Hepatocyte (in vitro differentiated cells): ENCODE results near the gene SLC9A4. TPM values are rescaled to one million over a fixed set of nuclear protein-coding genes. Genes with fewer than 3 reads are reported as not detected.

ENCODE experiments used
- DNase-seq: peaks from one replicate; pipeline ENCODE4 v3.0.0-alpha.2; 2016; ENCODE audit warnings: low spot score
- H2AFZ ChIP-seq: fragments of 200-600 bp; sonication (generic); 2 replicates; pipeline ENCODE4 v1.6.0; 2016; ENCODE audit warnings: antibody characterized with exemption, mild to moderate bottlenecking
- H3K27ac ChIP-seq: fragments of 200-600 bp; sonication (generic); 2 replicates; pipeline ENCODE4 v1.5.1; 2016; ENCODE audit warnings: mild to moderate bottlenecking
- H3K27me3 ChIP-seq: fragments of 200-600 bp; sonication (generic); 2 replicates; pipeline ENCODE4 v1.6.1; 2016
- H3K36me3 ChIP-seq: fragments of 200-600 bp; sonication (generic); replicated peaks from 2 replicates; pipeline ENCODE4 v1.5.1; 2016; ENCODE audit warnings: low read depth; ENCODE audit not compliant: insufficient read depth
- H3K4me1 ChIP-seq: fragments of 200-600 bp; sonication (generic); 2 replicates; pipeline ENCODE4 v1.5.1; 2016; ENCODE audit warnings: mild to moderate bottlenecking, moderate library complexity; ENCODE audit not compliant: insufficient read depth
- H3K4me2 ChIP-seq: fragments of 200-600 bp; sonication (generic); 2 replicates; pipeline ENCODE4 v1.6.0; 2016
- H3K4me3 ChIP-seq: fragments of 200-600 bp; sonication (generic); 2 replicates; pipeline ENCODE4 v1.5.1; 2016; ENCODE audit warnings: mild to moderate bottlenecking
- H3K79me2 ChIP-seq: fragments of 200-600 bp; sonication (generic); 2 replicates; pipeline ENCODE4 v1.6.0; 2017; ENCODE audit warnings: mild to moderate bottlenecking
- H3K9me2 ChIP-seq: fragments of 200-600 bp; sonication (generic); replicated peaks from 2 replicates; pipeline ENCODE4 v1.6.0; 2017; ENCODE audit warnings: mild to moderate bottlenecking; ENCODE audit not compliant: insufficient read depth
- H3K9me3 ChIP-seq: fragments of 200-600 bp; sonication (generic); 2 replicates; pipeline ENCODE4 v1.5.1; 2016; ENCODE audit warnings: low read depth, mild to moderate bottlenecking
- H4K20me1 ChIP-seq: fragments of 200-600 bp; sonication (generic); 2 replicates; pipeline ENCODE4 v1.6.0; 2016; ENCODE audit warnings: mild to moderate bottlenecking; ENCODE audit not compliant: insufficient read depth, poor library complexity, severe bottlenecking
- CTCF ChIP-seq: fragments of 200-600 bp; sonication (generic); IDR thresholded peaks from 2 replicates; pipeline ENCODE4 v1.5.1; 2016; ENCODE audit warnings: antibody characterized with exemption, mild to moderate bottlenecking; ENCODE audit not compliant: poor library complexity
- EZH2 ChIP-seq: fragments of 200-600 bp; sonication (generic); IDR thresholded peaks from 2 replicates; pipeline ENCODE4 v1.6.1; 2016; ENCODE audit warnings: antibody characterized with exemption, mild to moderate bottlenecking, borderline replicate concordance
- EZH2phosphoT487 ChIP-seq: fragments of 200-600 bp; sonication (generic); IDR thresholded peaks from one replicate; pipeline ENCODE4 v1.6.1; 2018; ENCODE audit warnings: antibody characterized with exemption, mild to moderate bottlenecking, low read depth, moderate library complexity; ENCODE audit not compliant: unreplicated experiment, severe bottlenecking
- WGBS: methylation state at CpG from one replicate; pipeline ENCODE4 v1.1.6; 2016; ENCODE audit warnings: low lambda C conversion rate; ENCODE audit errors: missing lambda C conversion rate; 5-methylcytosine and 5-hydroxymethylcytosine counted together
- polyA plus RNA-seq: library from polyadenylated mRNA; unstranded; fragments of >200 nt; fragmentation: Nextera tagmentation; extraction: Ambion mirVana; gene quantifications from 2 replicates; pipeline ENCODE4 v1.2.1, GENCODE V29; 2016
- total RNA-seq: library from RNA; depleted of rRNA; stranded (reverse); fragments of >200 nt; gene quantifications from 2 replicates; pipeline ENCODE4 v1.2.3, GENCODE V29; 2014

Gene SLC9A4
- total and polyA plus RNA-seq, 2 experiments from 2014 or later: 0.80 to 1.6 TPM

GRCh38 chr2:102485147-102485785, 12.2 kb downstream of the SLC9A4 start:
- H3K4me3 ChIP-seq: no peak overlapping the region
- no peak for DNase-seq
- H3K9me3 ChIP-seq: no peaks in the 10 kb centered on the region
- 90% methylated on average over 5 of the region's 5 CpGs for WGBS
- H3K79me2 ChIP-seq: no peaks in the 10 kb centered on the region
- H3K4me1 ChIP-seq: no peaks in the 10 kb centered on the region
- no peak overlapping the region for H3K27ac ChIP-seq
- H4K20me1 ChIP-seq: no peaks in the 10 kb centered on the region
- no peak overlapping the region for H3K4me2 ChIP-seq
- TF ChIP-seq EZH2phosphoT487: no peak
- H2AFZ ChIP-seq: no peak overlapping the region
- no peaks in the 10 kb centered on the region for H3K27me3 ChIP-seq
- H3K9me2 ChIP-seq: no peaks in the 10 kb centered on the region
- H3K36me3 ChIP-seq: no peaks in the 10 kb centered on the region

- Histone ChIP-seq H3K27me3 (no peaks in the 10 kb centered on the region), H3K27ac (no peak overlapping the region), H3K9me2 (no peaks in the 10 kb centered on the region), H3K9me3 (no peaks in the 10 kb centered on the region), H3K79me2 (no peaks in the 10 kb centered on the region), H2AFZ (no peak overlapping the region), H3K4me2 (no peak overlapping the region), H4K20me1 (no peaks in the 10 kb centered on the region), H3K4me3 (no peak overlapping the region), H3K4me1 (no peaks in the 10 kb centered on the region), H3K36me3 (no peaks in the 10 kb centered on the region)
- 82% methylated on average over 1 of the region's 1 CpG for WGBS
- DNase-seq: no peak
- TF ChIP-seq EZH2: no peak
These were observed 14.1 kb downstream of the SLC9A4 start for GRCh38 chr2:102486941-102487702.

GRCh38 chr2:102487761-102488462, 14.9 kb downstream of the SLC9A4 start:
- Histone ChIP-seq H2AFZ (no peak overlapping the region), H3K27ac (no peak overlapping the region)
- WGBS: 63% methylated on average over 8 of the region's 8 CpGs

GRCh38 chr2:102489646-102490045, 16.6 kb downstream of the SLC9A4 start:
- no peak for DNase-seq
- H3K36me3 ChIP-seq: no peaks in the 10 kb centered on the region
- no peaks in the 10 kb centered on the region for H3K9me2 ChIP-seq
- no peak overlapping the region for H3K4me3 ChIP-seq
- H3K4me1 ChIP-seq: no peaks in the 10 kb centered on the region
- H3K79me2 ChIP-seq: no peaks in the 10 kb centered on the region
- WGBS: 97% methylated on average over 1 of the region's 1 CpG
- H3K27ac ChIP-seq: no peak overlapping the region
- H4K20me1 ChIP-seq: no peaks in the 10 kb centered on the region
- no peak overlapping the region for H2AFZ ChIP-seq
- no peak for TF ChIP-seq CTCF
- no peak for TF ChIP-seq EZH2
- H3K4me2 ChIP-seq: no peak overlapping the region
- H3K9me3 ChIP-seq: no peaks in the 10 kb centered on the region
- no peaks in the 10 kb centered on the region for H3K27me3 ChIP-seq

More at GRCh38 chr2:102487761-102488462, 14.9 kb downstream of the SLC9A4 start:
- Histone ChIP-seq H3K9me3 (no peaks in the 10 kb centered on the region), H3K36me3 (no peaks in the 10 kb centered on the region), H3K4me2 (no peak overlapping the region), H3K9me2 (no peaks in the 10 kb centered on the region), H3K4me3 (no peak overlapping the region), H3K79me2 (no peaks in the 10 kb centered on the region), H3K27me3 (no peaks in the 10 kb centered on the region), H3K4me1 (no peaks in the 10 kb centered on the region), H4K20me1 (no peaks in the 10 kb centered on the region)
- TF ChIP-seq EZH2phosphoT487 (no peak), EZH2 (no peak), CTCF (no peak)
- DNase-seq: peak; percentile 22
